ENCODE results near the gene MEAF6. TPM values are rescaled to one million over a fixed set of nuclear protein-coding genes. Genes with fewer than 3 reads are reported as not detected.
A peak's percentile ranks its signal among the peaks of the same experiment; 100 is the strongest.

The MEAF6 gene
- total RNA-seq, 1 experiment from 2014 or later = 82.3 TPM

DNA sequence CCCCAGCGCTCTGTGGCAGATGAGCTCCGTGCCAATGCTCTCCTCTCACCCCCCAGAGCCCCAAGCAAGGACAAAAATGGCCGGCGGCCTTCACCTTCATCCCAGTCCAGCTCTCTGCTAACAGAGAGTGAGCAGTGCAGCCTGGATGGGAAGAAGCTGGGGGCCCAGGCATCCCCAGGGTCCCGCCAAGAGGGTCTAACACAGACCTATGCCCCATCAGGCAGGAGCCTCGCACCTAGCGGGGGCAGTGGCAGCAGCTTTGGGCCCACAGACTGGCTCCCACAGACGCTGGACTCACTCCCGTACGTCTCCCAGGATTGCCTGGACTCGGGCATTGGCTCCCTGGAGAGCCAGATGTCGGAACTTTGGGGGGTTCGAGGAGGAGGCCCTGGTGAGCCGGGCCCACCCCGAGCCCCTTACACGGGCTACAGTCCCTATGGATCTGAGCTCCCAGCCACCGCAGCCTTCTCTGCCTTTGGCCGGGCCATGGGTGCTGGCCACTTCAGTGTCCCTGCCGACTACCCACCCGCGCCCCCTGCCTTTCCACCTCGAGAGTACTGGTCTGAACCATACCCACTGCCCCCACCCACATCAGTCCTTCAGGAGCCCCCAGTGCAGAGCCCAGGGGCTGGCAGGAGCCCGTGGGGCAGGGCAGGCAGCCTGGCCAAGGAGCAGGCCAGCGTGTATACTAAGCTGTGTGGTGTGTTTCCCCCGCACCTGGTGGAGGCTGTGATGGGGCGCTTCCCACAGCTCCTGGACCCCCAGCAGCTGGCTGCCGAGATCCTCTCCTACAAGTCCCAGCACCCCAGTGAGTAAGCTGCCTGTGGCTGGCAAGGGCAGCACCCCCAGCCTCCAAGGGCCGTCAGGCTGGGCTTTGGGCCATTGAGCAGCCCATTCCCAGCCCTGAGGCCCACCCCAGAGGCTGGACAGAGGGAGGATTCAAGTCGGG, 31.5 kb downstream of the MEAF6 start:
- H3K27ac ChIP-seq = no peak overlapping the region
- H3K36me3 ChIP-seq = peaks cover 36% of the 10 kb centered on the region
- H3K27me3 ChIP-seq = no peaks in the 10 kb centered on the region
- H3K4me3 ChIP-seq = no peak overlapping the region
- peaks cover 29% of the 10 kb centered on the region for H3K4me1 ChIP-seq
- DNase-seq = no peak
- H3K9me3 ChIP-seq (replicated peaks) = no peaks in the 10 kb centered on the region

DNA sequence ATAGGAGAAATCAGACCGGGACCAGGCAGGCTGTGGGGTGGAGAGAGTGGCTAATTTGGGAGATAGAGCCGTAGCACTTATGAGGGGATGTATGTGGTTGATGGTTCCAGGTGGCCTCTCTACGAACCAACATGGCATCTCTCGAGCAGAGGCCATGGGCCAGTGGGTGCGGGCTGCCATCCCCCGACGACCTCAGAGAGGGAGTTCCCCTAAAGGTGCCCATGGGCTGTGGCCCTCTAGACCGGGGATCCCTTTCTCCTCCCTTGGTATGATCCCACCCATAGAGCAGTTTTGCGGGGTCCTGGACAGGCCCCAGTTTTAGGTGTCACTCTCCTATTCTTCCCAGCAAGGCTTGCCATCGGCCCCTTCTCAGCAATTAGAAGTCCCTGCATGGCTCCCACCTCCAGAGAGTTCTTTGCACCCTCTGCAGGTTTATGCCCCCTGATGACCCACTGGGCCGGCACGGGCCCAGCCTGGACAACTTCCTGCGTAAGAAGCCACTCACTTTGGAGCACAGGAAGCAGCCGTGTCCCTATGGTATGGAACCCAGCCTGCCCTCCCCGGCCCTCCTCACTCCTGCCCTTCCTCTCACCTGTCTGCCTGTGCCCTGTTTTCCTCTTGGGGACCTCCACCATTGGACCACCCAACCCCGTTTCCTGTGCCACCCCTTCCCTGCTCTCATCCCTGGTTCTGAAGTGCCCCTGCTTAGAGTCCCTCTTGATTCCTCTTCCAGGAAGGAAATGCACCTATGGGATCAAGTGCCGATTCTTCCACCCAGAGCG, 32.4 kb downstream of the MEAF6 start:
- H3K36me3 ChIP-seq = peaks cover 38% of the 10 kb centered on the region
- H3K9me3 ChIP-seq (replicated peaks) = no peaks in the 10 kb centered on the region
- no peak for DNase-seq
- peaks cover 31% of the 10 kb centered on the region for H3K4me1 ChIP-seq
- no peak overlapping the region for H3K4me3 ChIP-seq
- no peaks in the 10 kb centered on the region for H3K27me3 ChIP-seq
- no peak overlapping the region for H3K27ac ChIP-seq

DNA sequence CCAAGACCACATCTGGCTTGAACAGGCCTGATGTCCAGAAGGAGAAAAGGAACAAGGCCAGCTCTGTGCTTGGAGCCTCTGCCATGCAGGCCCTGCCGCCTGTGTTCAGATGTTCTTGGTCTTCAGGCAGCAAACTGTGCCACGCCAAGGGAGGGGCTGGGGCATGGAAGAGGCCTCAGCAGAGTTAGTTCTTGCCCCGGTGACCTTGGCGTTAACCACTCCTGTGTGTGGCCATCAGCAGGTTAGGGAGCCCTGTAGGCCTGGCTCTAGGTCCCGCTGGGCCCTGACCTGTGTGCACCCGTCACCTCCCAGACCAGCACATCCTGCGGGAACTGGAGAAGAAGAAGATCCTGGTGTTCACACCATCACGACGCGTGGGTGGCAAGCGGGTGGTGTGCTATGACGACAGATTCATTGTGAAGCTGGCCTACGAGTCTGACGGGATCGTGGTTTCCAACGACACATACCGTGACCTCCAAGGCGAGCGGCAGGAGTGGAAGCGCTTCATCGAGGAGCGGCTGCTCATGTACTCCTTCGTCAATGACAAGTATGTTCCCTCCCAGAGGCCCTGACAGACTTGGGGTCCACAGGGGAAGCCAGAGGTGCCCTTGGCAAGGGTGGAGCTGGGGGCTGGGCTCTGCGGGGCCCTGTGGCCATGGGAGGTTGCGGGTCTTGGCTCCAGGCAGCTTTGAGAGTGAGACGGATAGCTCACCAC, 33.1 kb downstream of the MEAF6 start:
- Histone ChIP-seq H3K4me1 (peaks cover 31% of the 10 kb centered on the region), H3K4me3 (no peak overlapping the region), H3K27ac (no peak overlapping the region), H3K27me3 (no peaks in the 10 kb centered on the region), H3K36me3 (peaks cover 38% of the 10 kb centered on the region), H3K9me3 (replicated peaks) (no peaks in the 10 kb centered on the region)
- DNase-seq = no peak

DNA sequence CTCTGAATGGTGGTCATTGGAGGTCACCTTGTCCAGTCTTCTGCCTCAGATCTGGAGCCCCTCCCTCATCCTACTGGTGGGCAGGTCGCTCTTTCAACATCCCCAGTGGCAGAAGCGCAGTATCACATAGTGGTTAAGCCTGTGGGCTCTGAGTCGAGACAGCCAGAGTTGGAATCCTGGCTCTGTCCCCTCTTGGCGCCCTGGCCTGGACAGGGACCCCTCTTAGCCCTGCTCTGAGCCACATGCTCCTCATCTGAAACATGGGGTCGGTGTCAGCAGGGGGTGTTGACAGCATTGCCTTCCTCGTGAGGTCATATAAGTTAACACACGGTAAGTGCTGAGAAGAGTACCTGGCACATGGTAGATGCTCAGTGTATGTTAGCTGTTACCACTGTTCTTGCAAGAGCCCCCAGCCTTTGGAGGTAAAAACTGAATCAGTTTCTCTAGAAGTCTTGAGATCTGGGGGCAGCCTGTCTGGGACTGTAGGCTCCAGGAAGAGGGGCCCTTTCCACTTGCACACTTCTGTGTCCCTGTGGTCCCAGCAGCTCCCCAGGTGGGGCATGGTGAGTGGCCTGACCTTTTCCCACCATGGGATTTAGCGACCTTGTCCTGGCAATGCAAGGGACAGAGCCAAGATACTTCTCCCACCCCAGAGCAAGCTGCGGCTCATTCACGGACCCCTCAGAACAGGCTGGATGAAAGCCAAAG, 33.8 kb downstream of the MEAF6 start:
- Histone ChIP-seq H3K4me1 (peaks cover 33% of the 10 kb centered on the region), H3K9me3 (replicated peaks) (no peaks in the 10 kb centered on the region), H3K4me3 (no peak overlapping the region), H3K36me3 (peaks cover 38% of the 10 kb centered on the region), H3K27me3 (no peaks in the 10 kb centered on the region), H3K27ac (no peak overlapping the region)
- DNase-seq = no peak

DNA sequence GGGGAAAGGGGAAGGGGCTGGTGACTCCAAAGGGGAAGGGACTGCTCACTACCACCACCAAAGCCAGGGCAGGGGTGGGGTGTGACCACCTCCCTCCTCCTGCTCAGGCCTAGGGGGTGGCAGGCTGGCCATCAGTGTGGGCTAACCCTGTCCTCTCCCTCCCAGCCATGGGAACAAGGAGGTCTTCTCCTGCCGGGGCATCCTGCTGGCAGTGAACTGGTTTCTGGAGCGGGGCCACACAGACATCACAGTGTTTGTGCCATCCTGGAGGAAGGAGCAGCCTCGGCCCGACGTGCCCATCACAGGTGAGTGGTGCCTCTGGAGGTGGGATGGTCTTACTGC, 34.5 kb downstream of the MEAF6 start:
- no peak for DNase-seq
- peaks cover 38% of the 10 kb centered on the region for H3K36me3 ChIP-seq

DNA sequence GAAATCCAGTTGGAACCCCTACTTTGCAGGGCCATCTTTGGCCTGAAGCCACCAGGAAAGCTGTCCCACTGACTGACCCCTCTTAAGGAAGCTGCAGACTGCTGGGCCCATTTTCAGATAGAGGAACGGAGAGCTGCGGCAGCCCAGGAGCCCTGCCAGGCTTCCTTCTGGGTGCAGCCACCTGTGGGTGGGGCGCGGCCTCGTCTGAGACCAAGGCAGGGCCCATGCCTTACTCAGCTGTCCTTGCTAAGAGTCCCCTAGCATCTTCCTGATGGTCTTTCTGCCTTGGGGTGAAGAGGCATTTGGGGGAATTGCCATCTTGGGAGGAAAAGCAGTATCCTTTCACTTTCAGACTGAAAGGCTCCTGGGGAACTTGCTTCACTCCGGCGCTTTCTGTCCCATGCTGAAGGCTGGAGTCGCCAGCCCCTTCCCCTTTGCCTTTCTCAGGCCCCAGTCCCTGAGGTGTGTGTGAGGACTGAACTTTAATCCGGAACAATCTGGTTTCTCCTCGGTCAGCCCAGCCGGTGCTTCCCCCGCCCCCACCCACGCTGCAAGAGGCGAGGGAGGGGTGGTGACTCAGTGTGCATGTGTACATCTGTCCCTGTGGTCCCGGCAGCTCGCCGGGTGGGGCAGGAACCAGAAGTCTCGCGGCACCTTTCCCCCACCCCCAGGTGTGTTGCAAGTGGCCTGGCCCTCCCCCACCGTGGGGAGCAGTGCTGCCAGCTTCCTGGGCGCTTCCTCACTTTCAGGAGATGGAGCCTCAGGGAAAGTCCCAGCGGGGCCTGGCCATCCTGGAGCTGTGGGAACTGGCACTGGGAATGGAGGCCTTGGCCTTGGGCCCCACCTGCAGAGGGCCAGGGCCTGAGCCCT, 35.1 kb downstream of the MEAF6 start:
- Histone ChIP-seq H3K27me3 (no peaks in the 10 kb centered on the region), H3K4me3 (no peak overlapping the region), H3K36me3 (peaks cover 38% of the 10 kb centered on the region), H3K27ac (peak overlapping the region; percentile 35), H3K9me3 (replicated peaks) (no peaks in the 10 kb centered on the region), H3K4me1 (peaks cover 35% of the 10 kb centered on the region)
- DNase-seq = peak; percentile 41 to 51

More for the DNA sequence above, 34.5 kb downstream of the MEAF6 start:
- Histone ChIP-seq H3K27ac (peak overlapping the region; percentile 35), H3K4me3 (no peak overlapping the region), H3K9me3 (replicated peaks) (no peaks in the 10 kb centered on the region), H3K27me3 (no peaks in the 10 kb centered on the region), H3K4me1 (peaks cover 35% of the 10 kb centered on the region)

DNA sequence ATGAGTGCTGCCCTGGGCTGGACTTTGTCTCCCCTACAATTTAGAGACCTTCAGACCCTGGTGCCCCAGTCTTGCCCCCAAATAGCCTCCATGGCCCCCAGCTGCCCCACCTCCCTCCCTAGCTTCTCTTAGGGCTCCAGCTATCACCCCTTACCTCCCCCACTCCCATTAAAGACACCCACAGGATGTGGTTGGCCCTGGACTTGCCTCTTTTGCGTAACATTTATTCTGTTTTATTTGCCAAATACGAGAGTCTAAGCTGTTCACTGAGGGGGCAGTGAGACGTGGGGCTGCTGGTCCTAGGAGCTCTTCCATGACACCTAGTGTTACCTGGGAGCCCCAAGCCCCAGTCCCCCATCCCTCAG, 35.7 kb downstream of the MEAF6 start:
- Histone ChIP-seq H3K4me3 (no peak overlapping the region), H3K27ac (peak overlapping the region; percentile 35; the same call in 1 of the 2 replicates), H3K9me3 (replicated peaks) (no peaks in the 10 kb centered on the region), H3K36me3 (peaks cover 38% of the 10 kb centered on the region), H3K27me3 (no peaks in the 10 kb centered on the region), H3K4me1 (peaks cover 37% of the 10 kb centered on the region)
- no peak for DNase-seq

DNA sequence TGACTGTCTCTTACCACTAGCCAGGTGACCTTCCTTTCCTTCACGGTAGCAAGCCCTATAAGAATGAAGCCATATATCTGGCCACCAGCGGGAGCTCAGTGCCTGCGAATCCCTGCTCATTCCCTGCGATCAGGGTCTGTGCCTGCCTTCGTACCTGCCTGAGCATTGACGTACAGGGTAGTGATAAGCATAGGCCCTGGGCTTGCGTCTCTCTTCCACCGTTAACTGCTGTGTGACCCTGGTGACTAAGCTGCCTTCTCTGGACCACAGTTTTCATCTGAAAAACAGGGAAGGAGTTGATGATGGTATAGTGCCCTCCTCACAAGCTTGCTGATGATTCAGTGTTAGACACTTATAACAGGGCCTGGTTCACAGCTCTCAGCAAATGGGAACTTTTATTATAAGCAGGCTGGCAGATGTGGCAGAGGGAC, 36.1 kb downstream of the MEAF6 start:
- Histone ChIP-seq H3K9me3 (replicated peaks) (no peaks in the 10 kb centered on the region), H3K27ac (no peak overlapping the region), H3K36me3 (peaks cover 38% of the 10 kb centered on the region), H3K4me1 (peaks cover 41% of the 10 kb centered on the region), H3K27me3 (no peaks in the 10 kb centered on the region), H3K4me3 (no peak overlapping the region)
- DNase-seq = no peak

DNA sequence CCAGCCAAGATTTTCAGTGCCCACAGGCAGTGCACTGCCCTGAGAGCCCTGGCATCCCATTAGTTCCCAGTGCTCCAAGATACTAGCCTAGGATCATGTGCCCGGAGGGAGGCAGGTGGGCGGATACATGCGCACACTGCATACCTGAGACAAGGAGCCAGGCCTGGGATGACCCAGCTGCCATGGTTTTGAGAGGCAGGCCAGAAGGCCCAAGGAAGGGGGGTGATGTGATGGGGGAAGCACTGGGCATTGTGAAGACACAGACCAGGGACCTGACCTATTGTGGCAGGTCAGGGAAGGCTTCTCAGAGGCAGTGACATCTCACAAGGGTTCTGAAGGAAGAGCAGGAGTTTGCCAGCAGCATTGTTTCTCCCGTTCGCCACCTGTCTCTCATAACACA, 36.6 kb downstream of the MEAF6 start:
- Histone ChIP-seq H3K4me1 (peaks cover 44% of the 10 kb centered on the region), H3K27ac (no peak overlapping the region), H3K27me3 (no peaks in the 10 kb centered on the region), H3K9me3 (replicated peaks) (no peaks in the 10 kb centered on the region), H3K4me3 (no peak overlapping the region), H3K36me3 (peaks cover 35% of the 10 kb centered on the region)
- DNase-seq = no peak

DNA sequence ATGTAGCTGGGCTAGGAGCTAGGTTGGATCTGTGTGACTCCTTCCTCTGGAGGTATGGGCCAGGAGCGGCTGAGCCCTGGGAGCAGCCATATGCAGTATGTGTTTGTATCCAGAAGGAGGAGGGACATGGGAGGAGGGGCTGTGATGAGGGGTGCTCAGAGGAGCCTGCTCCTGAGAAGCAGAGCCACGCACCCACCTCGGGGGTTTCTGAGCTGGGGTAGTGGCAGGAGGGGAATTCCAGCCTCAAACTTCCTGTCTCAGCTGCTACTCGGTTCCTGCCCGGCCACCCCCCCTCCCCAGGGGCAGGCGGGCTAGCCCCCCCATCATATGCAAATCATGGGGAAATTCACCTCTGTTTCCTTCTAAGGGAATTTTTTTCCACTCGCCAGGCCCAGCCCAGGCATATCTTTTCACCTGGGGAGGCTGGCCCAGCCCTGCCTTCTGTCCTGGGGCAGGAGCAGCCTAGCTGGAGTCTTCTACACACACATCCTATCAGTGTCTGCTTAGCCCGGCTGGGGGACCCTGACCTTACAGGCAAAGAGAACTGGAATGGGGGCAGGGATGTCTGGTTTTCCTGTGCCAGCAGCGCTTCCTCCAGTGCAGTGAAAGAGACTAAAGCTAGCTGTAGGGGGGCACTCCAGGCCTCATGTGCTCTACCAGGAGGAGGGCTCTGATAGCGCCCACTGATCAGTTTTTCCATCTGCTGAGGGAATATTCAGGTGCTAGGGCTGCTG, 37.2 kb downstream of the MEAF6 start:
- H3K36me3 ChIP-seq = peaks cover 29% of the 10 kb centered on the region
- H3K27ac ChIP-seq = peak overlapping the region; percentile 31; the same call in 1 of the 2 replicates
- H3K4me3 ChIP-seq = peak overlapping the region; percentile 23
- H3K27me3 ChIP-seq = no peaks in the 10 kb centered on the region
- peaks cover 48% of the 10 kb centered on the region for H3K4me1 ChIP-seq
- no peaks in the 10 kb centered on the region for H3K9me3 ChIP-seq (replicated peaks)
- no peak for DNase-seq

DNA sequence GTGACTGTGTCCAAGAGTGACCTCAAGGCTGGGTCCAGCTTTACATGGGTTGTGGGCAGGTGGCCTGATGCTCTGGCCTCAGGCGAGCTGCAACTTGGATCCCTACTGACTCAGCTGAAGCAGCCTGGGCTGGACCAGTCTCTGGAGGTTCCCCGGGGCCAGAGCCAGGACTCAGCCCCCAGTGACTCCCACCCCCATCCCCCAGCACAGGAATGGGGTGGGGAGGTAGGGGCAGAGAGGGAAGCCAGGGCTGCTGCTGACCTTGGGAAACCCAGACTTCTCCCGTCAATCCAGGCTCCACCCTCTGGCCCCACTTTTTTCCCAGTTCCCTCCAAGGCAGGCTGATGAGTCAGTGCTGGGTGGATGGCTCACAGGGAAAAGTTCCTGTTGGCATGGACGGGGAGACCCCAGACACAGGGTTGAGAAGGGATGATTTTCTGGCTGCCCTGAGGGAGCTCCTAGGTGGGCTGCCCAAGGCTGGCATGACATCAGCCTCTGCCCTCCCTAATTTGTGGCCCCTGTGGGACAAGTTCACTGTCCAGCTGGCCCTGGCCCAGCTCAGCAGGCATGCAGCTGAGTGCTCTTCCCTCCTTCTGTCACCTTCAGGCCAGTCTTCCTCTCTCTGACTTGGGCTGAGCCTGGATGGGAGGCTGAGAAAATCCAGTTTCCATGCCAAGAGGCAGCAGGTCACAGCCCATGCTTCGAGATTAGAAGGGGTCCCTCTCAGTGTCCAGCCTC, 37.9 kb downstream of the MEAF6 start:
- Histone ChIP-seq H3K27ac (peak overlapping the region; percentile 31; the same call in 1 of the 2 replicates), H3K9me3 (replicated peaks) (no peaks in the 10 kb centered on the region), H3K36me3 (peaks cover 25% of the 10 kb centered on the region), H3K4me1 (peaks cover 55% of the 10 kb centered on the region), H3K27me3 (no peaks in the 10 kb centered on the region), H3K4me3 (peak overlapping the region; percentile 23)
- peak; percentile 47 to 56 for DNase-seq

DNA sequence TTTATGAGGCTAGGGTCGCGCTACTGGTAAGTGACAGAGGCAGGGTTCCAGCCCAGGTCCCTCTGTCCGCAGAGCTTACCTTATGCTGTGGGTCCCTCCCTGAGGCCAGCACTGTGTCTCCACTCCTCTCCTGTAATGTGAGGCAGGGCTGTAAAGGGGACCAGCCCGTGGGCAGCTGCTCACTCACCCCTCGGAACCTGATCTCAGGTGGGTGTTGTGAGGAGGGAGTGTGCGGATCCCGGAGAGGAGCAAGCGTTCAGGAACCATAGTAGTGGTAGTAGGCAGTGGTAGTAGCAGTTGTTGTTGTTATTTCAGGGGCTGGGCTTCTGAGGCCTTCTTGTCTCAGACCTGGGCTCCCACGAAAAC, 38.5 kb downstream of the MEAF6 start:
- DNase-seq = no peak
- peaks cover 19% of the 10 kb centered on the region for H3K36me3 ChIP-seq
- H3K27me3 ChIP-seq = no peaks in the 10 kb centered on the region
- no peaks in the 10 kb centered on the region for H3K9me3 ChIP-seq (replicated peaks)
- peaks cover 58% of the 10 kb centered on the region for H3K4me1 ChIP-seq
- no peak overlapping the region for H3K27ac ChIP-seq
- H3K4me3 ChIP-seq = peak overlapping the region; percentile 23; the same call in 1 of the 2 replicates

Measured in SJCRH30 (cell line).